ENCODE results near the gene MAN1A1.

Gene MAN1A1

GRCh38 chr6:119264854-119265397 is 84.6 kb downstream of the MAN1A1 start:
- no peak for FAIRE-seq

- no peak for FAIRE-seq
Measured at GRCh38 chr6:119262612-119263011, 86.9 kb downstream of the MAN1A1 start.

DNA sequence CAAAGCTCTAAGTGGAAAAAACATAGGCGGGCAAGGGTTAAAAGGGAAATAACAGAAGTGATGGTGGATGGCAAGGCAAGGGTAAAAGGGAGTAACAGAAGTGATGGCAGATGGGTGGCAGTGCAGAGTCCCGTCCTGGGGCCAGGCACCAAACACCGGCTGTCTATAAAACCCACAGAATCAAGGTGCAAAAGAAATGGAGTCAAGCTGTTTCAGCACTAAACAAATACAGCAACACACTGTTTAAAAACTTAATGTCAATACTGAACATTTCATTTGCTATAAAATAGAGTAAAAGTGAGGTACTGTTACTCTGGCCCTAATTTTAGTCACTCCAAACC is 87.6 kb downstream of the MAN1A1 start:
- FAIRE-seq, result no peak

GRCh38 chr6:119259027-119259426 is 90.5 kb downstream of the MAN1A1 start:
- no peak for FAIRE-seq

- no peak for FAIRE-seq
Measured at GRCh38 chr6:119257726-119258125, 91.8 kb downstream of the MAN1A1 start.

- no peak for FAIRE-seq
Measured at GRCh38 chr6:119256978-119257462, 92.5 kb downstream of the MAN1A1 start.

- FAIRE-seq, result no peak
Measured at GRCh38 chr6:119256392-119256791, 93.2 kb downstream of the MAN1A1 start.

DNA sequence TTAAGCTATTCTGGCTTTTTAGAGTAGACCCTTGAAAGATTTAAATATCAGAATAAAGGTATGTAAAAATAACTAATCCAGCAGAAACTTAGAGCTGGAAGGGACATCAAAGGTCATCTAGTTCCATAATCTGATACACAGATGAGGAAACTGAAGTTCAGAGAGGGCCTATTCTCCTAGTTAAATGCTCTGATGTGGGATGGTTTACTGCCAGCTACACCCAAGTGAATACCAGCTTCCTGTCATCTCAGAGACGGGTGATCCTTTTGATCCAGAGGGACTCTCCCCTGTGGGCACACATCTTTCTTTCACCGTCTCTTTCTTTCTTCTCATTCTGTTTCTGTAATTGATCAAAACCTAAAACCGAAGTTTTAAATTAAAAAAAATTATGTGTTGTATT is 94.1 kb downstream of the MAN1A1 start:
- no peak for FAIRE-seq

DNA sequence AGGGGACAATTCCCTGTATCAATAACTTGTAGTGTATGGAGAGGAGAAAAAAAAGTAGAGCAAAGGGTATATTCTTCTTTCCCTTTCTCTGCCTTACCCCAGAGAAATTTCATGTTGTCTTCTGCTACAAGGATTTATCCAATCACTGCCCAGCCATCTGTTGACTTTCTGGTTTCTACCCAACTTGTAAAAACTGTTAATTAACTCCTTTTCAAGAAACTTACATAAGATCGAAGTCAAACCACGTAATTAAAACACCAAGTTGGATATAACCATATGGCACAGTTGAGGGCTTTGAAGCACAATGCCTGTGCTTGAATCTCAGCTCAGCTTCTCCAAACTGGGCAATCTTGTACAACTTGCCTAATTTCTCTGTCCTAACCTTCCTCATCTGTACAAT is 99.5 kb downstream of the MAN1A1 start:
- FAIRE-seq, result no peak

DNA sequence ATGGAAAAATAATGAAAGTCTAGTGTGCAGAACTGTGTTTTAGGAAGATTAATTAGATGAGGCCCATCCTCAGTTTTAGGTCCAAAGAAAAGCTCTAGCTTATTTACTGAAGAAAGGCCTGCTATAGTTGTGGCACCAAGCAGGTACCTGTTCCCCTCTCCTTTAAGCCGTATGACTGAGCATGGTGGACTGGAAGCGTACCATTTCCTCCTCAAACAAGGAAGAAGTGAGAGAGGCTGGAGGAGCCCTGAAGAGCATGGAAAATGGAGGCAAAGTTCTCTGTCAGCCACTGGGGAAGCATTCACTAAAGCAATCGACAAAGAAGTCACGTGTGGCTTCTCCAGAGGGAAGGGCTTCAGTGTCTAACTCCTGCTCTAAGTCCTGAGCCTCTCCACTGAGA is 100.2 kb downstream of the MAN1A1 start:
- no peak for FAIRE-seq

DNA sequence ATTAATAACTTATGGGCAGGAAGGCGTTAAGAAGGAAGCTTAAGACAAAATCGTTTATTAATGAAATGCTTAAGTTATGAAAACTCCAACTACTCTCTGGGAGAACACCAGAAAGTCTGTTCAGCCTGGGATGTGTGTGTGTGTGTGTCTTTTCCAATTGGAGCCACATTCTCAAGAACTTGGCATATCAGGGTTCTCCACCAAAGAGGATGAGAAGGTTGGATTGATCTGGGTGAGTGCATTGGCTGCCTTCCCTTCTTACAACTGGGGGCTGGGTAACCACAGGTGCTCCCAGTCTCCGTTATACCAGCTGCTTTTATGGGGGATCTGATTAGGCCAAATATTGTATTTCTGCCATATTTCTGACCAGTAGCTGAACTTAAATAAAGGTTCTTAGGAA is 102.1 kb downstream of the MAN1A1 start:
- no peak for FAIRE-seq

- FAIRE-seq, result no peak
Measured at GRCh38 chr6:119243657-119244056, 105.9 kb downstream of the MAN1A1 start.

DNA sequence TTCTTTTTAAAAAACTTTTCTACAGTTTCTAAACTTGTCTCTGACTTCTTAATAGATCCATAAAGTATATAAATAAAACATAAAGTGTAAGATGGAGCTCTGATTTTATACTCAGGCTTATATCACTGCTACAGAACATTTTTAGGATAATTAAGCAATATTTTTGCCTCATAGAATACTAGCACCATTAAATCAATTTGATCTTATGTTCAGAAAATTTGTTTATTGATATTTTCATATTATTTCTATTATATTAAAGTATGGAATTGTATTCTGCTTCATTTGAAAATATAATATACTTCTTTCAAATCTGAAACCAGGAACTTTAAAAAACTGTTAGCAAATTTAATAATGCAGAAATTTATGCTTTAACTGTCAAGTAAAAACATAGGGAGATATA is 106.5 kb downstream of the MAN1A1 start:
- no peak for FAIRE-seq

DNA sequence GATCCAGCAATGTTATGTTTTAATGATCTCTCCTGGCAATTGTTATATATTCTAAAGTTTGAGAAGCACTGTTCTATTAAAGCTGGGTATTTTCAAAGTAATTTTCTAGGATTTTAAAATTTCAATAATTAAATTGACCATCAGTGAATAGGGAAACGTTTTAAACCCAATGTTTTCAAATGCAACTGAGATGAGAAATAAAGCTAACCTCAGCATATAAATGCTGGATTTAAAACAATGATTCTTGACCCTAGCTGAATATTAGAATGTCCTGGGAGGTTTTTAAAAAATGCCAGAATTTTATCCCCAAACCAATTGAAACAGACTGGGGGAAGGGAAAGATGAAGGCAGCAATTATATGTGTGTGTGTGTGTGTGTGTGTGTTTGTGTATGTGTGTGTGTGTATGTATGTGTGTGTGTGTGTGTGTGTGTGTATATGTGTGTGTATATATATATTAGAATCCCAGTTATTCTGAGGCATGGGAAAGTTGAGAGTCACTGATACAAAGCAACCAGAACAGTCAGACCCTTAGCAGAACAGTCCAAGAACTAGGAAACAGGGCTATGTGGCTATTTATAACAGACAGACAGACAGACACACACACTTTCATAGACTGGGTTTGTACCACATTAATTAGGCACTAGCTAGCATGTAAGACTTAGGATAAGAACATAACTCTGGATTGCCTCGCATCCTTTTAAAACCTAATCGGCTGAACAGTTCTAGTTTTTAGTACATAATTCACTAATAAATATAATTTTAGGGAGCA is 107.8 kb downstream of the MAN1A1 start:
- no peak for FAIRE-seq

- no peak for FAIRE-seq
Measured at GRCh38 chr6:119241111-119241465, 108.5 kb downstream of the MAN1A1 start.

DNA sequence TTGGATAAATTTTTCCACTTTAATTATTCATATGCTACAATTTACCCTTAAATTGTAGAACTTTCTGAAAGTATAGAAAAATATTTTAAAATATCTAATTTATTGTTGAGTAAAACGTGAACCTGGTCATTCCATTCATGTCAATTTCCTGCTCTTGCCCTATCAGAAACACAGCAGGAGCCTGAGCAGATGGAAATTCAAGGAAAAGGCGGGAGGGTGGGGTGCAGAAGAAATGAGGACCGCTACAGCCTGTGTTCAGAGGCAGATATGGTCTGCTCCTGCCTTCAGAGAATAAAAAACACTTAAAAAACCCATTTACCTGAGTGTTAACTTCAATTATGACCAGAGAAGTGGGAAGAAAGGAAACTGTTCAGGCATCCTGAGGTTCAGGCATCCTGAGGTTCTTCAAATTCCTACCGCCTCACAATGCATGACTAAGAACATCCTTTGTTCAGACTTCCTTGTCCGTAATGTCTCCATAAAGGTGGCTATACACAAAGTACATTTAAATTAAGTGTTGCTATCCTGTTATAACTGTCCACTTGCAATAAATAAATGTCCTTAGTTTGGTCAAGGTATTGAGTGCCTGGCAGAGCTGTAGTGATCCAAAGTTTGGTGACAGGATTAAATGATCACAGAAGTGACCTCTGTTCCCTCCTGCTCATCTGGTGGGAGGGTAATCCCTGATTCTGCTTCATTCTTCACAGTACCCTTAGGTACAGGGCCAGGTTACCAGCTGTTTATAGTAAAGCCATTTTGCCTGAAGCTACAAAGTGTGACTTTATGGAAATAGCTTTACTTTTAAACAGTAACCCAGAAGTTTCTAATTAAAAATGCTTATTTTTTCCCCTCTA is 109.1 kb downstream of the MAN1A1 start:
- no peak for FAIRE-seq

- peak; percentile 100 for FAIRE-seq
Measured at GRCh38 chr6:119237177-119237715, 112.3 kb downstream of the MAN1A1 start.

DNA sequence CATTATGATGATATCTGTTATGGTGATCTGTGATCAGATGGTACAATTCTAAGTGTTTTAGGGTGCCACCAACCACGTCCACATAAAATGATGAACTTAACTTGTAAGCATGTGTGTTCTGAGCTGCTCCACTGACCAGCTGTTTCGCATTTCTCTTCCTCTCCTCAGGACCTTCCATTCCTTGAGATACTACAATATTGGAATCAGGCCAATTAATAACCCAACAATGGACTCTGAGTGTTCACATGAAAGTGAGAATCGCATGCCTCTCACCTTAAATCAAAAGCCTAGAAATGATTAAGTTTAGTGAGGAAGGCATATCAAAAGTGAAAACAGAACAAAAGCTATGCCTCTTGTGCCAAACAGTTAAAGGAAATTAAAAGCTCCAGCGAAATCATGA is 114.6 kb downstream of the MAN1A1 start:
- no peak for FAIRE-seq

DNA sequence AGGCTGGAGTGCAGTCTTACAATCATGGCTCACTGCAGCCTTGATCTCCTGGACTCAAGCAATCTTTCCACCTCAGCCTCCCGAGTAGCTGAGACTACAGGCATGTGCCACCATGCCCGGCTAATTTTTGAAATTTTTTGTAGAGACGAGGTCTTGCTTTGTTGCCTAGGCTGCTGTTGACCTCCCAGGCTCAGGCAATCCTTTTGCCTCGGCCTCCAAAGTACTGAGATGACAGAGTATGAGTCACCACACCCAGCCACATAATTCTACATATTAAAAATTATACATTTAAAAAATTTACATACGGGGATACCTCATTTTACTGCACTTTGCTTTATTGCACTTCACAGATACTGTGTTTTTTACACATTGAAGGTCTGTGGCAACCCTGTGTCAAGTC is 115.1 kb downstream of the MAN1A1 start:
- no peak for FAIRE-seq

- FAIRE-seq, result no peak
Measured at GRCh38 chr6:119233312-119233984, 116.1 kb downstream of the MAN1A1 start.

DNA sequence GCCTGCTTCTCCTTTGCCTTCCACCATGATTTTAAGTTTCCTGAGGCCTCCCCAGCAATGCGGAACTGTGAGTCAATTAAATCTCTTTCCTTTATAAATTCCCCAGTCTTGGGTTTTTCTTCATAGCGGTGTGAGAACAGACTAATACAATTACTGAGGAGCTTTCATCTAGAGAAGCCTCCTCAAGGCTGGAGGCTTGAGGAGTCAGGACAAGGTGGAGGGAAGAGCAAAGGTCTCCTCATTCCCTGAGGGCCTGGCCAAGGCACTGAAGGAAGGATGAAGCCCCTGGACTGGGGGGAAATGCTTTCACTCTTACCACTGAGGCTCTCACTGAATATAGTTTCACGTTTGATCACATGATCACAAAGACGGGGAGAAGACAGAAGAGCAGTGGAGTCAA is 118.2 kb downstream of the MAN1A1 start:
- FAIRE-seq, result no peak

- FAIRE-seq, result no peak
Measured at GRCh38 chr6:119230160-119230559, 119.4 kb downstream of the MAN1A1 start.

- FAIRE-seq, result no peak
Measured at GRCh38 chr6:119227377-119227776, 122.2 kb downstream of the MAN1A1 start.

Measured in G401.6 (cell line).